ENCODE results near the gene ERBIN.
"Not testable (repeated sequence)": the region's sequence is repeated elsewhere in the genome, so short reads cannot be mapped to it uniquely, and the experiment has no call there.

Gene ERBIN

GRCh38 chr5:65955746-65956145 is 29.4 kb downstream of the ERBIN start:
- Histone ChIP-seq H3K4me3 (ENCODE audit: low read length) (no peak overlapping the region), H3K4me2 (ENCODE audit: low read length) (no peak overlapping the region), H3K9me2 (replicated peaks; ENCODE audit: control insufficient read depth, low read length) (no peaks in the 10 kb centered on the region), H3K27me3 (ENCODE audit: control insufficient read depth, low read length) (no peaks in the 10 kb centered on the region), H3K9me3 (ENCODE audit: control insufficient read depth, insufficient read depth, low read length) (no peaks in the 10 kb centered on the region), H4K20me1 (ENCODE audit: control insufficient read depth, insufficient read depth, low read depth, low read length) (peaks cover 11% of the 10 kb centered on the region), H3F3A (ENCODE audit: control insufficient read depth, insufficient read depth) (no peaks in the 10 kb centered on the region), H3K79me2 (ENCODE audit: control insufficient read depth, low read length) (peaks cover 89% of the 10 kb centered on the region), H3K27ac (ENCODE audit: low read depth, low read length) (no peak overlapping the region), H3K36me3 (ENCODE audit: control insufficient read depth, low read length) (peaks cover 17% of the 10 kb centered on the region), H3K4me1 (ENCODE audit: control insufficient read depth, low read length) (peaks cover 12% of the 10 kb centered on the region)
- TF ChIP-seq EZH2phosphoT487 (IDR thresholded peaks at IDR 0.05; ENCODE audit: borderline replicate concordance, low read length) = no peak
- TF ChIP-seq CTCF (IDR thresholded peaks at IDR 0.05; ENCODE audit: low read depth, low read length, poor library complexity, severe bottlenecking) = no peak

GRCh38 chr5:65957703-65958102 is 31.3 kb downstream of the ERBIN start:
- H3K27ac ChIP-seq (ENCODE audit: low read depth, low read length); H3K4me2 ChIP-seq (ENCODE audit: low read length); H3K9me2 ChIP-seq (replicated peaks; ENCODE audit: control insufficient read depth, low read length); H3K4me3 ChIP-seq (ENCODE audit: low read length); H3F3A ChIP-seq (ENCODE audit: control insufficient read depth, insufficient read depth); H3K9me3 ChIP-seq (ENCODE audit: control insufficient read depth, insufficient read depth, low read length); H3K27me3 ChIP-seq (ENCODE audit: control insufficient read depth, low read length): not testable (repeated sequence)
- H3K36me3 ChIP-seq (ENCODE audit: control insufficient read depth, low read length) = peaks cover 15% of the 10 kb centered on the region
- H3K4me1 ChIP-seq (ENCODE audit: control insufficient read depth, low read length) = peaks cover 27% of the 10 kb centered on the region
- H4K20me1 ChIP-seq (ENCODE audit: control insufficient read depth, insufficient read depth, low read depth, low read length) = peaks cover 24% of the 10 kb centered on the region
- H3K79me2 ChIP-seq (ENCODE audit: control insufficient read depth, low read length) = peaks cover 89% of the 10 kb centered on the region

- Histone ChIP-seq H4K20me1 (ENCODE audit: control insufficient read depth, insufficient read depth, low read depth, low read length) (peaks cover 31% of the 10 kb centered on the region), H3K27me3 (ENCODE audit: control insufficient read depth, low read length) (no peaks in the 10 kb centered on the region), H3K9me2 (replicated peaks; ENCODE audit: control insufficient read depth, low read length) (no peaks in the 10 kb centered on the region), H3F3A (ENCODE audit: control insufficient read depth, insufficient read depth) (peaks cover 4% of the 10 kb centered on the region; the same call in 1 of the 2 replicates), H3K79me2 (ENCODE audit: control insufficient read depth, low read length) (peaks cover 89% of the 10 kb centered on the region), H3K4me2 (ENCODE audit: low read length) (peak overlapping the region; percentile 64), H3K4me3 (ENCODE audit: low read length) (no peak overlapping the region), H3K27ac (ENCODE audit: low read depth, low read length) (no peak overlapping the region), H3K36me3 (ENCODE audit: control insufficient read depth, low read length) (peaks cover 13% of the 10 kb centered on the region), H3K9me3 (ENCODE audit: control insufficient read depth, insufficient read depth, low read length) (no peaks in the 10 kb centered on the region), H3K4me1 (ENCODE audit: control insufficient read depth, low read length) (peaks cover 46% of the 10 kb centered on the region)
- TF ChIP-seq CTCF (IDR thresholded peaks at IDR 0.05; ENCODE audit: low read depth, low read length, poor library complexity, severe bottlenecking) (no peak), EZH2phosphoT487 (IDR thresholded peaks at IDR 0.05; ENCODE audit: borderline replicate concordance, low read length) (no peak)
These were observed 35.3 kb downstream of the ERBIN start for GRCh38 chr5:65961633-65962032.

- TF ChIP-seq EZH2phosphoT487 (IDR thresholded peaks at IDR 0.05; ENCODE audit: borderline replicate concordance, low read length) (no peak), CTCF (IDR thresholded peaks at IDR 0.05; ENCODE audit: low read depth, low read length, poor library complexity, severe bottlenecking) (no peak)
- Histone ChIP-seq H3K4me3 (ENCODE audit: low read length) (no peak overlapping the region), H3K4me2 (ENCODE audit: low read length) (no peak overlapping the region), H3K9me3 (ENCODE audit: control insufficient read depth, insufficient read depth, low read length) (no peaks in the 10 kb centered on the region), H3K9me2 (replicated peaks; ENCODE audit: control insufficient read depth, low read length) (no peaks in the 10 kb centered on the region), H3K27ac (ENCODE audit: low read depth, low read length) (no peak overlapping the region), H3K36me3 (ENCODE audit: control insufficient read depth, low read length) (peaks cover 26% of the 10 kb centered on the region), H3K27me3 (ENCODE audit: control insufficient read depth, low read length) (no peaks in the 10 kb centered on the region), H4K20me1 (ENCODE audit: control insufficient read depth, insufficient read depth, low read depth, low read length) (peaks cover 27% of the 10 kb centered on the region), H3F3A (ENCODE audit: control insufficient read depth, insufficient read depth) (peaks cover 10% of the 10 kb centered on the region), H3K4me1 (ENCODE audit: control insufficient read depth, low read length) (peaks cover 51% of the 10 kb centered on the region), H3K79me2 (ENCODE audit: control insufficient read depth, low read length) (peaks cover 99% of the 10 kb centered on the region)
These were observed 41.1 kb downstream of the ERBIN start for GRCh38 chr5:65967288-65968066.
